Breast epithelium (tissue), 3 donors: ENCODE measurements around the gene VAV3.

Experiments
- POLR2A ChIP-seq: fragments of 450-650 bp; IDR thresholded peaks from one replicate; pipeline ENCODE4 v1.6.1; 2016; ENCODE audit warnings: antibody characterized with exemption, mild to moderate bottlenecking, moderate library complexity
- POLR2AphosphoS5 ChIP-seq, 3 donors: sonication (generic); formaldehyde crosslinking; IDR thresholded peaks; one replicate each; pipeline ENCODE4 v1.6.1; 2017; ENCODE audit warnings: antibody characterized with exemption in 3 of 3
- TF ChIP-seq, protein P1 (sequence below), 3 donors: fragments of 450-650 bp; IDR thresholded peaks; one replicate each; pipeline ENCODE4 v1.5.1; 2016 to 2017; ENCODE audit warnings: antibody characterized with exemption in 3 of 3, mild to moderate bottlenecking in 3 of 3, moderate library complexity in 3 of 3

DNA sequence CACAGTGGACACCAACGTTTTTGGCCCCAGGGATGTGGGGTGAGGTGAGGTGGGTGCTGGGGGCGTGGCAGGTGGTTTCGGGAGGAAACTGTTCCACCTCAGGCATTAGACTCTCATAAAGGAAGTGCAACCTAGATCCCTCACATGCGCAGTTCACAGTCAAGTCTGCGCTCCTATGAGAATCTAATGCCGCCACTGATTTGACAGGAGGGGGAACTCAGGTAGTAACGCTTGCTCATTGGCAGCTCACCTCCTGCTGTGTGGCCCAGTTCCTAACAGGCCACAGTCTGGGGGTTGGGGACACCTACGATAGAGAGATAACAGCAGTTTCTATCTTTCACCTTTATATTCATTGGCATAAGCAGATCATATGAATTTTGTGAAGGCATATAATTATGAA, 347.1 kb downstream of the VAV3 start:
- TF ChIP-seq, protein P1, sequence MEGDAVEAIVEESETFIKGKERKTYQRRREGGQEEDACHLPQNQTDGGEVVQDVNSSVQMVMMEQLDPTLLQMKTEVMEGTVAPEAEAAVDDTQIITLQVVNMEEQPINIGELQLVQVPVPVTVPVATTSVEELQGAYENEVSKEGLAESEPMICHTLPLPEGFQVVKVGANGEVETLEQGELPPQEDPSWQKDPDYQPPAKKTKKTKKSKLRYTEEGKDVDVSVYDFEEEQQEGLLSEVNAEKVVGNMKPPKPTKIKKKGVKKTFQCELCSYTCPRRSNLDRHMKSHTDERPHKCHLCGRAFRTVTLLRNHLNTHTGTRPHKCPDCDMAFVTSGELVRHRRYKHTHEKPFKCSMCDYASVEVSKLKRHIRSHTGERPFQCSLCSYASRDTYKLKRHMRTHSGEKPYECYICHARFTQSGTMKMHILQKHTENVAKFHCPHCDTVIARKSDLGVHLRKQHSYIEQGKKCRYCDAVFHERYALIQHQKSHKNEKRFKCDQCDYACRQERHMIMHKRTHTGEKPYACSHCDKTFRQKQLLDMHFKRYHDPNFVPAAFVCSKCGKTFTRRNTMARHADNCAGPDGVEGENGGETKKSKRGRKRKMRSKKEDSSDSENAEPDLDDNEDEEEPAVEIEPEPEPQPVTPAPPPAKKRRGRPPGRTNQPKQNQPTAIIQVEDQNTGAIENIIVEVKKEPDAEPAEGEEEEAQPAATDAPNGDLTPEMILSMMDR (IDR thresholded peaks at IDR 0.05), result no peak
- TF ChIP-seq POLR2AphosphoS5 (IDR thresholded peaks at IDR 0.05) (no peak), POLR2A (no peak)
